Stomach smooth muscle (tissue), 2 donors: ENCODE results near the gene PTPRJ.
A peak's percentile ranks its signal among the peaks of the same experiment; 100 is the strongest.

Source experiments
- H3K27ac ChIP-seq: one replicate; pipeline ENCODE4 v1.7.0; 2013; ENCODE audit warnings: mild to moderate bottlenecking, low read length, inconsistent platforms
- H3K27me3 ChIP-seq, 2 donors: one replicate each; pipeline ENCODE4 v1.7.0; 2013; ENCODE audit warnings: low read length in 2 of 2; ENCODE audit not compliant: insufficient read depth in 2 of 2, control insufficient read depth in 1 of 2
- H3K36me3 ChIP-seq, 2 donors: one replicate each; pipeline ENCODE4 v1.7.0; 2013; ENCODE audit warnings: low read length in 2 of 2; ENCODE audit not compliant: control insufficient read depth in 2 of 2, insufficient read depth in 2 of 2
- H3K4me1 ChIP-seq: one replicate; pipeline ENCODE4 v1.7.0; 2013; ENCODE audit warnings: low read length; ENCODE audit not compliant: control insufficient read depth, insufficient read depth
- H3K4me3 ChIP-seq, 2 donors: one replicate each; pipeline ENCODE4 v1.7.0; 2013; ENCODE audit warnings: low read length in 2 of 2
- H3K9ac ChIP-seq, 2 donors: one replicate each; pipeline ENCODE4 v1.7.0; 2013; ENCODE audit warnings: low read length in 2 of 2, mild to moderate bottlenecking in 1 of 2
- H3K9me3 ChIP-seq, 2 donors: one replicate each; pipeline ENCODE4 v1.7.0; 2013; ENCODE audit warnings: low read length in 2 of 2; ENCODE audit not compliant: control insufficient read depth in 2 of 2
- donor health status: healthy.
- donor health status: Pancreatic carcinoma.

Gene PTPRJ

DNA sequence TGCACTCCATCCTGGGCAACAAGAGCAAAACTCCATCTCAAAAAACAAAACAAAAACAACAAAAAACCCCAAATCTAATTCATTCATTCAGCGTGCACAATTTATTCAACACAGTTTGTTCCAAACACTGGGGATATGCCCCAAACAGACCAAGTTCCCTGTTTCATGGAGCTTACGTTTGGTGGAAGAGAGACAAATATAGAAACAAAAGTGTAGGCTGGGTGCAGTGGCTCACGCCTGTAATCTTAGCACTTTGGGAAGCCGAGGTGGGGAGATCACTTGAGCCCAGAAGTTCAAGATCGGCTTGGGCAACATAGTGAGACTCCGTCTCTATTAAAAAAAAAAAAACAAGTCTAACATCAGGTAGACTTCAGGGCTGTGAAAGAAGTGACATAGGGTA is 52.4 kb downstream of the PTPRJ start:
- Histone ChIP-seq H3K36me3 (no peaks in the 10 kb centered on the region), H3K4me1 (peaks cover 15% of the 10 kb centered on the region), H3K27me3 (no peaks in the 10 kb centered on the region), H3K4me3 (no peak overlapping the region), H3K9me3 (no peaks in the 10 kb centered on the region), H3K9ac (no peak overlapping the region), H3K27ac (no peak overlapping the region)

DNA sequence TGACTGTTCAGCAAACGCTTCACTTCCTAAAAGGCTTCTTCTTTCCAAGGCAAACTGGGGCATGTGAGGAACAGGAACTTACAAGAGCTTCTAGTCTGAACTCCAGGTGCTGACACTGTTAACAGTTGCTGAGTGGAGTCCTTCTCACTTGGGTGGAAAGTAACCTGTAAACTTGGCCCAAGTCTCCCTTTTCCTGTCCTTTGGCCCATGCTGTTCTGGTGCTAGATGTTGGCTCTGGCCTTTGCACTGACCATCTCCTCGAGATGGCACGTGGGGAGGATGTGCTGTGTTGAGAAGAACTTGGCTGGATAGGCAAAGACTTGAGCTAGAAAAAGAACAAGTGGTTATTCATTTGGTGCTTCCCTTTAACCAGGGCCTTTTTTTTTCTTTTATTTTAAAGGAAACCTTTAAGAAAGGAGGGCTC is 53.6 kb downstream of the PTPRJ start:
- Histone ChIP-seq H3K4me1 (peaks cover 13% of the 10 kb centered on the region), H3K9me3 (no peaks in the 10 kb centered on the region), H3K27me3 (no peaks in the 10 kb centered on the region), H3K27ac (no peak overlapping the region), H3K36me3 (no peaks in the 10 kb centered on the region), H3K9ac (no peak overlapping the region), H3K4me3 (no peak overlapping the region)

DNA sequence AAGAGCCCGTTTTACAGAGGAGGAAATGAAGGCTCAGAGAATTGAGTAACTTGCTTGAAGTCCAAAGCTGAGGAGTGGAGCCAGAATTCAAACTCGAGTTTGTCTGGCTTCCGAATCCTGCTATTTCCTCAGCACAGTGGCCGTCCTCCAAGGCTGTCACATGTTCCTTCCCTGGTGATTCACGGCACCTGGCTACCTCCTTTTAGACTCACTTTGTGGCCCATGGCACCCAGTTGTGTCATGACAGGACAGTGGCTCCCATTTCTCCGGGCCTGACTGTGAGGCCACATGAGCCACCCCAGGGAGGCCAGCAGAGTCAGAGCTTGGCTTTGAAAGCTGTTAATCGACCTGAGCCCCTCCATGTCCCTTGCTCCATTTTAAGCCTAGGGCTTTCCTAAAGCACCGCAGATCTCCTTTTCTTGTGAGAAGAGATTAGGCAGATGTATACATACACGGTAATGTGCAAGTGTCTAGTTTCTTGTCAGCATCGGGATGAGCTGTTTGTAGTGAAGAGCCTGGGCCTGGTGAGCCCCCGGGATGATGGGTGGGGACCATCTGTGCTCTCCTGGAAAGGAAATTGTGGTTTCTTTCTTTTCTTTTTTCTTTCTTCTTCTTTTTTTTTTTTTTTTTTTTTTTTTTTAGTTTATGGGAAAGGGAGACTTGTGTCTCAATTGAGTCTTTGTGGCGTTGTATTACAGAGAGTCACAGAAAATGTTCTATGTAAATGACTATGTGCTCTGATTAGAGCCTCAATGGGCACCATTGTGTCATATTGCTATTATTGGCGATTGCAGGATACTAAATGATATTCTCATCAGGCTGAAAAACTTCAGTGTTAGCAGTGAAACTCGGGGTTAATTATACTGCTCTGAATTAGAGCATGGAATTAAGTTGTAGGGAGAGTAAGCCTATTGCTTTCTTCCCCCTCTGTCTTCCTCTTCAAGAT is 54.8 kb downstream of the PTPRJ start:
- Histone ChIP-seq H3K4me1 (peaks cover 11% of the 10 kb centered on the region), H3K27ac (no peak overlapping the region), H3K4me3 (peak overlapping the region in 1 of 2 donors; percentile 8), H3K27me3 (no peaks in the 10 kb centered on the region), H3K9me3 (no peaks in the 10 kb centered on the region), H3K9ac (no peak overlapping the region), H3K36me3 (no peaks in the 10 kb centered on the region)

DNA sequence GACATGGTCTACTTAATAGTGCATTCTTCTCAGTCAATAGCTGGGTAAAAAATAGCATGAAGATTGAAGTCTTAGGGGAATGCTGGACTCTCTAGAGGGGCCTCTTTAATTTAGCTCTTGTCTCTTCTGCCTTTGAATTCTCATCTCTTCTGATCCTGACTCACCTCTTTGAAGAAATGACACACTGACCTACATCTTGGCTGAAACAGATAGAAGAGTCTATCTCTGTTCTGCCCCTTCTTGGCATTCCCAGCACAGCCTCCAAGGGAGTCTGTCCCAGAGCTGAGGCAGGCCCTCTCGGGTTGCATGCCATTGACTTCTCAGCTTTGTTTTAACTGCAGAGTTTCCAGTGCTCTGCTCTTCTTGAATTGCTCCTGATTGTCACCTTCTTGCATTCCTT is 55.7 kb downstream of the PTPRJ start:
- Histone ChIP-seq H3K4me1 (peaks cover 11% of the 10 kb centered on the region), H3K27ac (no peak overlapping the region), H3K4me3 (no peak overlapping the region), H3K36me3 (peaks cover 0 to 2% of the 10 kb centered on the region in 2 donors), H3K9me3 (no peaks in the 10 kb centered on the region), H3K27me3 (no peaks in the 10 kb centered on the region), H3K9ac (no peak overlapping the region)

DNA sequence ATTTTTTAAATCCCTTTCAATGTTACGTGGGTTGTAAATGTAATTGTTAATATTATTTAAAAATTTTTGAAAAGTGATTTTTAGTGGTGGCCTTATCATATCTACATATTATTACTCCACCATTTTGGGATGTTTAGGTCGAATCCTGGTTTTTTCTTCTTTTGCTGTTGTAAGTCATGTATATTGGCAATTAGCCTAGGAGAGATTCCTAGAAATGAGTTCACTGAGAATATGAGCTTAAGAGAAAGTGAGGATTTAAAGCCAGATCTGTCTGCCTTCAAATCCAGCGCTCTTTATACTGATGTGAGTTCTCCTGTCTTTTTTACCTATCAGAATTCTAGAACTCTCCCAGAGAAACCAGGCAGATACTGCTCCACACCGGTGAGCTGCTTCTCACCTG is 56.1 kb downstream of the PTPRJ start:
- H3K4me1 ChIP-seq = peaks cover 11% of the 10 kb centered on the region
- H3K27ac ChIP-seq = no peak overlapping the region

DNA sequence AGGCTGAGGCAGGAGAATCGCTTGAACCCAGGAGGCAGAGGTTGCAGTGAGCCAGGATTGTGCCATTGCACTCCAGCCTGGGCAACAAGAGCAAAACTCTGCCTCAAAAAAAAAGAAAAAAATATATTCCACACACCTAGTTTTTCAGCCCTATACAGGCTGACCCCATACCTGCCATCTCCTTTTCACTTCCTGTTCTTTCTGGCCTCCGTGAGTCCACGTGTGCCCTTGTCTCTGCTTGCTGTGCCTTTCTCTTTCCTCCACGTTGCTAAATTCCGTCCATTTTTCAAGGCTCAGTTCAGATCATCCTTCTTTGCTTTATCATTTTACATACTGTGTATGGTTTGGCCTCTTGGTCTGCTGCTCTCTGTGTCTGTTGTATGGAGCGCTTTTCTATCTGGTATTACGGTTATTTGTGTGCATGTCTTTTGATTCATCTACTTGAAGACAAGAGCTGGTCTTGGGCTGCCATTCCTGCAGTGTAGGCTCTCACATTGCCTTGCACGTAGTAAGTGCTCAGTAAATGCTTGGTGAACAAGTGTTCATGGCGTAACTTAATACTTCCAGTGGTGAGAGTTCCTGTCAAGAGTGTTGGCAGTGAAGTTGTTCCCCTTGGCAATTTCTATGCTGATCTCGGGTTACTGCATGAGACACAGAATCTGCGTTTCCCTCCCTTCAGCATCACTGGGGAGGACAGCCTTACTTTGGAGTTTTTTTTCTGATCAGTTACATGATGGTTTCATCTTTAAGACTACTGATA is 57.5 kb downstream of the PTPRJ start:
- H3K9me3 ChIP-seq = no peaks in the 10 kb centered on the region
- H3K4me1 ChIP-seq = peaks cover 11% of the 10 kb centered on the region
- H3K36me3 ChIP-seq = peaks cover 0 to 3% of the 10 kb centered on the region in 2 donors
- no peak overlapping the region for H3K9ac ChIP-seq
- H3K27ac ChIP-seq = no peak overlapping the region
- no peaks in the 10 kb centered on the region for H3K27me3 ChIP-seq
- no peak overlapping the region for H3K4me3 ChIP-seq

More for the DNA sequence above, 56.1 kb downstream of the PTPRJ start:
- Histone ChIP-seq H3K9ac (no peak overlapping the region), H3K36me3 (peaks cover 0 to 3% of the 10 kb centered on the region in 2 donors), H3K27me3 (no peaks in the 10 kb centered on the region), H3K9me3 (no peaks in the 10 kb centered on the region), H3K4me3 (no peak overlapping the region)

DNA sequence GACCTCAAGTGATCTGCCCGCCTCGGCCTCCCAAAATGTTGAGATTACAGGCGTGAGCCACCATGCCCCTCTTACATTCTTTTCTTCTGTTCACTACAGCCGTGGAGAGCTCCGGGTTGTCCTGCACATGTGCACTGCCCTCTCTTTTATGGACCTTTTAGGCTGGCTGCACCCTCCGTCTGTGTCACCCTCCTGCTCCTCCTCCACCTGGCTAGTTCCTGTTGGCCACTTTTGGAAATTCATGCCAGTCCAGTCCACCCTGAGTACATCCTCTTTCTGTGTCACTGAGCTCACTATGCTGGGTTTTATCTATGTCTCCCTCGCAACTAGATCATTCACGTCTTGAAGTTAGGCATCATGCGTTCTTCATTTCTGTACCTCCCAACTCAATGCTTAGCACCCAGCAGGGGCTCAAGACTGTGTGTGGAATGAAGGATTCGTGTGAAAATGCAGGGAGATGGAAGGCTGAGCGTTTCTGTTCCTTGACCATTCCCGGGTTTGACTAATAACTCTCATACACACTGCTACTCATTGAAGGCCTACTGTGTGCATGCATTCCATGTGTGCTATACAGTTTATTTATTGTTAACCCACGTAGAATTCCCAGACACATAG is 60.6 kb downstream of the PTPRJ start:
- Histone ChIP-seq H3K9ac (no peak overlapping the region), H3K27ac (no peak overlapping the region), H3K9me3 (no peaks in the 10 kb centered on the region), H3K36me3 (peaks cover 0 to 3% of the 10 kb centered on the region in 2 donors), H3K27me3 (no peaks in the 10 kb centered on the region), H3K4me1 (peaks cover 2% of the 10 kb centered on the region), H3K4me3 (no peak overlapping the region)

DNA sequence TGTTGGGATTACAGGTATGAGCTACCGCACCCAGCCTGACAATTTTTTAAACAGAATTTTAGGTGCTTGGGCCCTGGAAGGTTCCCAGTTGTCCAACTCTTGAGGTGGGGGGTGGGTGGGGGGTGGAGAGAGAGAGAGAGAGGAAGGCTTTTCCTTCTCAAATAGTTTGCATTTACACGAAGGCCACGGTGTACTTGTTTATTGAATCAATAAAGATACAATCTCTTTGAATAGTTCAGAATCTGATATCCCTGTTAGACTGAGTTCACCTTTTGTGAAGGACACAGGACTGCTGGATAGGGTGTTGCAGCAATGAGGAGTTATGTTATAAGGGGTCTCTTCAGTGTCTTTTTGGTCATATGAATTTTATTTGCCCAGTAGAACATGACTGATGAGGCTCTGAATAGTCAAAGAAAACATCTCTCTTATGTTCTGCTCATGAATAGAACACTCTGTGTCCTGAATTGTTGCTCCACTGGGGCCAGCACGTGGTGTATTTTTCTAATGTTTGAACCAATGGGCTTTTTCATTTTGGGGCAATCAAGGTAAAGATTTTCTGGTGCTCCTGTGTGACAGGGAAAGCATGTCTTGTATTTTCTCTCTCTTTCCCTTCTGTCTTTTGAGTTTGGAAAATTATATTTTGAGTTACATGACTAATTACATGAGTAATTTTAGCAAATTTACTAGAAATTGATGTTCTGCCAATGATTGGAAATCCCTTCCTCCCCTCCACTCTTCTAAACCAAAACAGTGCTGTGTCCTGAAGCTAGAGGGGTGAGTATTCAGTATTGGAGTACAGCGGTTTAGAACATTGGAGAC is 61.7 kb downstream of the PTPRJ start:
- Histone ChIP-seq H3K27me3 (no peaks in the 10 kb centered on the region), H3K9ac (no peak overlapping the region)

DNA sequence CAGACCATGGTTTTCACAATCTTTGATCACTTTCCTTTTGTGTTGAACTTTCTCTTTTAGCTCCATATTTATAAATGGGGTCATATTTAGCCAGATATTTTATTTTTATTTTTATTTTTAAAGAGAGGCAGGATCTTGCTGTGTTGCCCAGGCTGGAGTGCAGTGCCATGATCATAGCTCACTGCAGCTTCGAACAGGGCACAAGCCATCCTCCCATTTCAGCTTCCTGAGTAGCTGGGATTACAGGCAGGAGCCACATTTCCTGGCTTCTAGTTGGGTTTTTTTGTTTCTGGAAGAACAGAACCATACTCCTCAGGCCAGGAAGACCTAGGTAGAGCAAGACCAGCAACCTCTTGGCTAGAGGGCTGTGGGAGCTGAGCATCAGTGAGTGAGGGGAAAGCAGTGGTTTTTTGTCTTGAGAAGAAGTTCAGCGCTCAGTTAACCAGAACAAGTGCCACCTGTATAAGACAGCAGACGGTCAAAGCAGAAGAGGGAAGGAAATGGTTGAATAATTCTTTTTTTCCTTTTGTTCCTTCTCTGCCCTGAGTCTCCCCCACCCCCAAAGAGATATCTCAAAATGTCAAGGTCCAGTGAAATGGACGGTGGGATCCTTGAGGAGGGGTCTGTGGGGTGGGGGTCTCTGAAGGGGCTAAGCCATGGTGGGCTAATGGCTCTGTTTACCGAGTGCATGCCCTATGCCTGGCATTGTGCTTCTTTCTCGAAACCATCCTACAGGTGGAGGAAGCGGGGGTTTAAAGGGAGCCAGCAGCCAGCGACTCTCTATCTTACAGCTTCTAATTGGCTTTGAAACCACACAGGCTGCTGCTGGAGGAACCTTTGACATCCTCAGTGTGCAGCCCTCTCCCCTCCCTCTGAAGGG is 63.0 kb downstream of the PTPRJ start:
- Histone ChIP-seq H3K27me3 (no peaks in the 10 kb centered on the region), H3K27ac (no peak overlapping the region), H3K36me3 (peaks cover 0 to 3% of the 10 kb centered on the region in 2 donors), H3K4me1 (peaks cover 2% of the 10 kb centered on the region), H3K4me3 (no peak overlapping the region), H3K9me3 (no peaks in the 10 kb centered on the region), H3K9ac (no peak overlapping the region)

More for the DNA sequence above, 61.7 kb downstream of the PTPRJ start:
- Histone ChIP-seq H3K27ac (no peak overlapping the region), H3K9me3 (no peaks in the 10 kb centered on the region), H3K4me3 (no peak overlapping the region), H3K4me1 (peaks cover 2% of the 10 kb centered on the region), H3K36me3 (peaks cover 0 to 3% of the 10 kb centered on the region in 2 donors)
